Gastroesophageal sphincter (tissue), 3 donors: ENCODE results near the gene TUSC2.

ENCODE experiments used
- EP300 ChIP-seq: sonication (generic); formaldehyde crosslinking; IDR thresholded peaks from one replicate; pipeline ENCODE4 v1.6.1; 2017; ENCODE audit warnings: antibody characterized with exemption, mild to moderate bottlenecking
- POLR2A ChIP-seq, 2 donors: fragments of 450-650 bp; IDR thresholded peaks; one replicate each; pipeline ENCODE4 v1.6.1; 2017; ENCODE audit warnings: antibody characterized with exemption in 2 of 2, mild to moderate bottlenecking in 2 of 2, moderate library complexity in 1 of 2
- POLR2AphosphoS5 ChIP-seq: sonication (generic); formaldehyde crosslinking; IDR thresholded peaks from one replicate; pipeline ENCODE4 v1.6.1; 2017; ENCODE audit warnings: antibody characterized with exemption
- TF ChIP-seq, protein P1 (sequence below), 4 experiments: fragments of 200-600 bp in 2 of 4; fragments of 450-650 bp in 2 of 4; sonication (generic) in 1 of 4; IDR thresholded peaks; one replicate each; pipeline ENCODE4 v1.5.1; 2017 to 2019; ENCODE audit warnings: antibody characterized with exemption in 4 of 4, mild to moderate bottlenecking in 2 of 4, moderate library complexity in 2 of 4

DNA sequence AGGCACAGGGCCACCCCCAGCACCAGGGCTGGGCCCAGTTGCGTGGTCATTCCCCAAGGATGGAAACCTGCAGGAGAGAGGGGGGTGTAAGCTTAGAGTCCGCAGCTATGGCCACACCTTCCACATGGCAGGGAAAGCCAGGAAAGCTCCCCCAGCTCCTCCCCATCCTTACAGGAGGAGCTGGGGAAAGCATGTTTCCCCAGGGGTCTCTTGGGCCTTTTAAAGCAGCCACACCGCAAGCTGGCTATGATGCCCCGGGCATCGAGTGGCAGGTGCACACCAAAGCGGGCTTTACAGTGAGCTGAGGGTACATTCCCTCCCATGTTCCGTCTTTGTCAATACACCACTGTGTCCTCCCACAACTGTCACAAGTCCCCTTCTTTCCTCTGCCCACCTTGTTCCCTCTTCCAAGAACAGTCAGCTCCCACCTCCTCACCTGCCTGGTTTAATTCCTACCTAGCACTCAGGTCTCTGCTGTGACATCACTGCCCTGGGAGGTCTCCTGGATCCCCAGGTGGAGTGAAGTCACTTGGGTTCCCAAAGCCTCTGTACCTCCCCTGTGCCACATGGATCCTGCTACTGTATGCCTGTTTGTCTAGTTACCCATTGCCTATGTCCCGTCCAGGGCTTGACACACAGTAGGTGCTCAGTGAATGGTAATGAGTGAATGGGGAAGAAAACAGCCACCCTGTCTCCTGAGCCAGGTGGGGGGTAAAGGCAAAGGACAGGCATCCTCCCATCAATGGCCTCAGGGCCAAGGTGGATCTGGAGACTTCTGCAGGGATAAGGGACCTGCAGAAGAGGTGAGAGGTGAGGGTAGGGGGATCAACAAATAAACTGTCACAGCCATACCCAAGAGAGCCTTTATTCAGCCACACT lies 32.2 kb downstream of the TUSC2 start:
- TF ChIP-seq, protein P1, sequence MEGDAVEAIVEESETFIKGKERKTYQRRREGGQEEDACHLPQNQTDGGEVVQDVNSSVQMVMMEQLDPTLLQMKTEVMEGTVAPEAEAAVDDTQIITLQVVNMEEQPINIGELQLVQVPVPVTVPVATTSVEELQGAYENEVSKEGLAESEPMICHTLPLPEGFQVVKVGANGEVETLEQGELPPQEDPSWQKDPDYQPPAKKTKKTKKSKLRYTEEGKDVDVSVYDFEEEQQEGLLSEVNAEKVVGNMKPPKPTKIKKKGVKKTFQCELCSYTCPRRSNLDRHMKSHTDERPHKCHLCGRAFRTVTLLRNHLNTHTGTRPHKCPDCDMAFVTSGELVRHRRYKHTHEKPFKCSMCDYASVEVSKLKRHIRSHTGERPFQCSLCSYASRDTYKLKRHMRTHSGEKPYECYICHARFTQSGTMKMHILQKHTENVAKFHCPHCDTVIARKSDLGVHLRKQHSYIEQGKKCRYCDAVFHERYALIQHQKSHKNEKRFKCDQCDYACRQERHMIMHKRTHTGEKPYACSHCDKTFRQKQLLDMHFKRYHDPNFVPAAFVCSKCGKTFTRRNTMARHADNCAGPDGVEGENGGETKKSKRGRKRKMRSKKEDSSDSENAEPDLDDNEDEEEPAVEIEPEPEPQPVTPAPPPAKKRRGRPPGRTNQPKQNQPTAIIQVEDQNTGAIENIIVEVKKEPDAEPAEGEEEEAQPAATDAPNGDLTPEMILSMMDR (IDR thresholded peaks at IDR 0.05): no peak
- TF ChIP-seq POLR2AphosphoS5: no peak
- no peak for TF ChIP-seq EP300
- no peak for TF ChIP-seq POLR2A (IDR thresholded peaks at IDR 0.05)
